Eye (tissue), 1 donor: ENCODE data around the gene OTUD4.
A peak's percentile ranks its signal among the peaks of the same experiment; 100 is the strongest.
"Not testable (repeated sequence)": the region's sequence is repeated elsewhere in the genome, so short reads cannot be mapped to it uniquely, and the experiment has no call there.

Experiments
- DNase-seq: peaks from one replicate; pipeline ENCODE4 v3.0.0-alpha.2; 2015

OTUD4 gene

GRCh38 chr4:145179281-145179860 is 1.0 kb downstream of the OTUD4 start:
- peak; percentile 71 for DNase-seq

- no peak for DNase-seq
Measured at GRCh38 chr4:145178740-145179280, 1.6 kb downstream of the OTUD4 start.

- DNase-seq, result peak; percentile 29
Measured at GRCh38 chr4:145177906-145178538, 2.4 kb downstream of the OTUD4 start.

- peak; percentile 3 for DNase-seq
Measured at GRCh38 chr4:145177511-145177905, 2.9 kb downstream of the OTUD4 start.

- DNase-seq, result no peak
Measured at GRCh38 chr4:145176641-145177432, 3.6 kb downstream of the OTUD4 start.

- no peak for DNase-seq
Measured at GRCh38 chr4:145171911-145172310, 8.5 kb downstream of the OTUD4 start.

- DNase-seq, result no peak
Measured at GRCh38 chr4:145170223-145170622, 10.2 kb downstream of the OTUD4 start.

- no peak for DNase-seq
Measured at GRCh38 chr4:145168581-145169187, 11.7 kb downstream of the OTUD4 start.

GRCh38 chr4:145167887-145168286 is 12.5 kb downstream of the OTUD4 start:
- DNase-seq, result no peak

- DNase-seq, result no peak
Measured at GRCh38 chr4:145161549-145161948, 18.8 kb downstream of the OTUD4 start.

- DNase-seq, result no peak
Measured at GRCh38 chr4:145156986-145157385, 23.4 kb downstream of the OTUD4 start.

GRCh38 chr4:145155268-145155870 is 25.0 kb downstream of the OTUD4 start:
- no peak for DNase-seq

GRCh38 chr4:145154573-145154972 is 25.8 kb downstream of the OTUD4 start:
- DNase-seq, result peak; percentile 45

GRCh38 chr4:145153904-145154298 is 26.5 kb downstream of the OTUD4 start:
- no peak for DNase-seq

- no peak for DNase-seq
Measured at GRCh38 chr4:145153181-145153903, 27.0 kb downstream of the OTUD4 start.

GRCh38 chr4:145148980-145149379 is 31.4 kb downstream of the OTUD4 start:
- no peak for DNase-seq

GRCh38 chr4:145136219-145136618 is 44.2 kb downstream of the OTUD4 start:
- not testable (repeated sequence) for DNase-seq

- DNase-seq, result peak; percentile 23
Measured at GRCh38 chr4:145132511-145133098, 47.8 kb downstream of the OTUD4 start.

- no peak for DNase-seq
Measured at GRCh38 chr4:145131848-145132247, 48.5 kb downstream of the OTUD4 start.

GRCh38 chr4:145130788-145131399 is 49.5 kb downstream of the OTUD4 start:
- peak; percentile 7 for DNase-seq

- DNase-seq, result no peak
Measured at GRCh38 chr4:145130130-145130529, 50.3 kb downstream of the OTUD4 start.
